Measurements from ENCODE around the gene CD36. TPM values are rescaled to one million over a fixed set of nuclear protein-coding genes. Genes with fewer than 3 reads are reported as not detected.

CD36 gene
- total and polyA plus RNA-seq, 12 donors = 190 to 1,458 (median 916) TPM

- H3K4me1 ChIP-seq = peaks cover 0 to 86% (median 57%) of the 10 kb centered on the region in 9 donors
- no peak for DNase-seq
- WGBS, 2 donors = 43 to 66% methylated on average over 9 of the region's 9 CpGs
- no peaks in the 10 kb centered on the region for H3K27me3 ChIP-seq
- no peak for ATAC-seq
- H3K27ac ChIP-seq = peak overlapping the region in 9 of 10 donors; percentile 26 to 91 (median 60)
- intact Hi-C loops (cut with DNase I) = loop anchor here in 3 of 10 donors (10.0 kb wide), 3 partner anchors 61 to 121 kb away; no protein-coding TSS in a partner anchor
- no peaks in the 10 kb centered on the region for H3K9me3 ChIP-seq
- peaks cover 0 to 53% (median 5%) of the 10 kb centered on the region in 9 donors for H3K36me3 ChIP-seq
- H3K4me3 ChIP-seq = peak overlapping the region; percentile 6 to 63 (median 30)
- no peak for TF ChIP-seq CTCF (IDR thresholded peaks at IDR 0.05)
These were observed 7.8 kb downstream of the CD36 start for GRCh38 chr7:80646083-80646865.

GRCh38 chr7:80647436-80647835 lies 9.0 kb downstream of the CD36 start:
- H3K4me3 ChIP-seq = peak overlapping the region in 4 of 10 donors; percentile 12 to 63 (median 36)
- 37 to 53% methylated on average over 3 of the region's 3 CpGs for WGBS, 2 donors

GRCh38 chr7:80648031-80648600 lies 9.7 kb downstream of the CD36 start:
- WGBS, 2 donors = 77 to 91% methylated on average over 2 of the region's 2 CpGs
- peak overlapping the region in 7 of 10 donors; percentile 1 to 91 (median 39) for H3K27ac ChIP-seq
- intact Hi-C loops (cut with DNase I) = loop anchor here in 3 of 10 donors (10.0 kb wide), 3 partner anchors 63 to 123 kb away; no protein-coding TSS in a partner anchor
- ATAC-seq (no peak), DNase-seq (no peak)
- H3K4me3 ChIP-seq = peak overlapping the region in 2 of 10 donors; percentile 12 to 63
- no peaks in the 10 kb centered on the region for H3K27me3 ChIP-seq
- H3K9me3 ChIP-seq = no peaks in the 10 kb centered on the region
- TF ChIP-seq CTCF (IDR thresholded peaks at IDR 0.05) = no peak
- peaks cover 0 to 97% (median 59%) of the 10 kb centered on the region in 9 donors for H3K4me1 ChIP-seq
- H3K36me3 ChIP-seq = peaks cover 0 to 72% (median 5%) of the 10 kb centered on the region in 9 donors

More at GRCh38 chr7:80647436-80647835, 9.0 kb downstream of the CD36 start:
- Histone ChIP-seq H3K4me1 (peaks cover 0 to 94% (median 56%) of the 10 kb centered on the region in 9 donors), H3K9me3 (no peaks in the 10 kb centered on the region), H3K36me3 (peaks cover 0 to 65% (median 5%) of the 10 kb centered on the region in 9 donors), H3K27ac (peak overlapping the region in 6 of 10 donors; percentile 2 to 91 (median 50)), H3K27me3 (no peaks in the 10 kb centered on the region)
- DNase-seq = no peak
- ATAC-seq = peak in 1 of 8 donors; percentile 16
- intact Hi-C loops (cut with DNase I) = loop anchor here in 3 of 10 donors (10.0 kb wide), 3 partner anchors 63 to 123 kb away; no protein-coding TSS in a partner anchor
- no peak for TF ChIP-seq CTCF (IDR thresholded peaks at IDR 0.05)

DNA sequence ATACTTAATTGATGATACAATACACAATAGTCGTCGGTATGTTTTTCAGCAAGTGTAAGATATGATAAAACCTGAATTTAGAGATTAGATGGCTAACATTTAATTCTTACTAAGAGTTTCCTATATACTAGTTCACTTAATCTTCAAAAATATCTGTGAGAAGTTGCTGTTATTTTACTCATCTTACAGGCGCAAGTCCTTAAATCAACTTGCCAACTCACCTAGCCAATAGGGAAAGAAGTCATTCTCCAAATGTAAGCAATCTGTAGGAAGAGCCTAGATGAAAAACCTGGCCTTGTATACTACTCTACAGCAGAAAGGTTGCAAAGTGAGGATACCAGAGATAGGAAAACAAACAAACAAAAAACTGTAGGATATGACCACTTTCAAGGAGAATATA lies 10.6 kb downstream of the CD36 start:
- no peak for ATAC-seq
- TF ChIP-seq CTCF (IDR thresholded peaks at IDR 0.05) = no peak

More for the DNA sequence above, 10.6 kb downstream of the CD36 start:
- DNase-seq = no peak
- peak overlapping the region in 6 of 10 donors; percentile 3 to 91 (median 36) for H3K27ac ChIP-seq
- peaks cover 0 to 97% (median 59%) of the 10 kb centered on the region in 9 donors for H3K4me1 ChIP-seq
- intact Hi-C loops (cut with DNase I) = loop anchor here in 3 of 10 donors (10.0 kb wide), 3 partner anchors 64 to 124 kb away; no protein-coding TSS in a partner anchor
- H3K4me3 ChIP-seq = peak overlapping the region in 1 of 10 donors; percentile 63
- H3K27me3 ChIP-seq = no peaks in the 10 kb centered on the region
- WGBS, 2 donors = 63 to 80% methylated on average over 3 of the region's 3 CpGs
- no peaks in the 10 kb centered on the region for H3K9me3 ChIP-seq
- peaks cover 0 to 81% (median 5%) of the 10 kb centered on the region in 9 donors for H3K36me3 ChIP-seq

Data from heart right ventricle (tissue), 16 donors.